Regular cardiac myocyte (primary cell): ENCODE measurements around the gene ZSCAN29. TPM values are rescaled to one million over a fixed set of nuclear protein-coding genes. Genes with fewer than 3 reads are reported as not detected.

Experiments used
- total RNA-seq: library from RNA; depleted of rRNA; stranded (reverse); fragments of >200 nt; gene quantifications from 2 replicates; pipeline ENCODE4 v1.2.3, GENCODE V29; 2014

Gene ZSCAN29
- total RNA-seq: 15.5 and 17.4 TPM in 2 replicates

GRCh38 chr15:43370975-43371974 lies at the start of gene ZSCAN29, which contains the start of gene TUBGCP4:
Gene ZSCAN29, minus strand, starts transcription at chr15:43371043. Its CDS starts 1,130 bp downstream, at chr15:43369913.
Gene TUBGCP4, plus strand, starts transcription at chr15:43371101. Its CDS starts 254 bp downstream, at chr15:43371355.

DNA sequence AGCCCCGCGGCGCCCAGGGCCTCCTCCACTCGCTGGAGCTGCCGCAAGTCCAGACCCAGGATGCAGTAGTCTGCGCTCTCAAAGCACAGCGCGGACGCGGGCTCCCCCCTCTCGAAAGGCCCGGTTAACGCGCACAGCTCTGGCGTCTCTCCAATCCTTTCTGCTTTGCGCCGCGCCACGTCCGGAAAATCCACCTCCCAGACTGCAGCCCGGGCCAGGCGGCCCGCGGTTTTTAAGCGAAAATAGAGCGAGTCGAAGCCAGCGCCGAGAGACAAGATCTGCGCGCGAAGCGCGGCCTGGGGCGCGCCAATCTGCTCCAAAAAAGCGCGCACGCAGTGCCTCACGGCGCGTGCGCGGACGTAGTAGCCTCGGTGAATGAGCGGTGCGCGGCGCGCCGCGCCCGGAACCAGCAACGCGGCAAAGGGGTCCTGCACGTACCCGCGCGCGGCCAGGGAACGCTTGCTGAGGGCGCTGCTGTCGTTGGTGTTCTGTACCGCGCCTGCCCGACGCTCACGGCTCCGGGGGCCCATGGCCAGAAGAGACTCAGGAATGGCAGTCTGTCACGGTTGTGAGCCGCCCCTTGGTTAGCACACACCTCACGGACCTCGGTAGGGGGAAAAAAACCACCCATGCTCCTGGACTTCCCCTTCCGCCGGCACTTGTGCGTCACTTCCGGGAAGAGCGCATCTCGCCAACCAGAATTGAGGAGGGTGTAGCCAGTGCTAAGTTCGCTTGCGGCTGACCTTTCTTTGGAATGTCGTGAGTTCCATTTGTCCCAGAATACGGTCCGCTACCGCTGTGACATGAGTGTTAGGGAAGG lies 40.7 kb downstream of the ZSCAN29 start, which contains the start of gene LCMT2:
LCMT2 (minus strand) TSS at position 614 of the 820 bp plus-strand sequence; CDS start at position 530, 84 bp downstream.

Other genes with a start within 250 kb of the ZSCAN29 start
- 12.7 and 18.9 TPM in 2 replicates for gene TMEM62, start 237.5 kb downstream of the ZSCAN29 start, total RNA-seq
- gene CCNDBP1, start 185.6 kb downstream of the ZSCAN29 start, total RNA-seq: 92.2 and 97.2 TPM in 2 replicates
- gene EPB42, start 150.0 kb downstream of the ZSCAN29 start, total RNA-seq: not detected in 2 replicates
- gene TGM5, start 104.1 kb downstream of the ZSCAN29 start, total RNA-seq: not detected in 2 replicates
- gene TGM7, start 68.8 kb downstream of the ZSCAN29 start, total RNA-seq: not detected in 2 replicates
- 7.0 and 12.3 TPM in 2 replicates for gene LCMT2, start 40.5 kb downstream of the ZSCAN29 start, total RNA-seq
- 12.1 and 12.5 TPM in 2 replicates for gene TUBGCP4, start 58 bp upstream of the ZSCAN29 start, total RNA-seq
- 75.3 and 76.1 TPM in 2 replicates for gene TP53BP1, start 122.1 kb upstream of the ZSCAN29 start, total RNA-seq
- 39.5 and 44.3 TPM in 2 replicates for gene MAP1A, start 146.6 kb upstream of the ZSCAN29 start, total RNA-seq
- 16.1 and 61.7 TPM in 2 replicates for gene PPIP5K1, start 219.2 kb upstream of the ZSCAN29 start, total RNA-seq
- gene CKMT1B, start 223.0 kb upstream of the ZSCAN29 start, total RNA-seq: 0.85 TPM in 1 of 2 replicates, not detected in the other
- gene STRC, start 247.8 kb upstream of the ZSCAN29 start, total RNA-seq: 0.28 TPM in 1 of 2 replicates, not detected in the other